Ecto neural progenitor cell (in vitro differentiated cells): Measurements from ENCODE around the gene SPEG.

Experiments
- DNase-seq: peaks from one replicate; pipeline ENCODE4 v3.0.0-alpha.2; 2018; ENCODE audit warnings: low spot score

Gene SPEG

GRCh38 chr2:219425238-219426067 is 9.2 kb upstream of the SPEG start:
- peak; percentile 33 for DNase-seq

GRCh38 chr2:219426068-219426443 is 8.6 kb upstream of the SPEG start:
- DNase-seq = peak; percentile 46

GRCh38 chr2:219426534-219427136 is 8.0 kb upstream of the SPEG start:
- peak; percentile 34 for DNase-seq

- no peak for DNase-seq
These were observed 6.2 kb upstream of the SPEG start for GRCh38 chr2:219428469-219428868.

- no peak for DNase-seq
These were observed 4.6 kb upstream of the SPEG start for GRCh38 chr2:219429958-219430606.

- peak; percentile 60 for DNase-seq
These were observed 3.7 kb upstream of the SPEG start for GRCh38 chr2:219430633-219431615.

GRCh38 chr2:219433666-219434467 is 776 bp upstream of the SPEG start:
- peak; percentile 77 for DNase-seq

GRCh38 chr2:219434468-219434717 is 250 bp upstream of the SPEG start:
- DNase-seq = peak; percentile 71

GRCh38 chr2:219435701-219436100 is 1.1 kb downstream of the SPEG start:
- DNase-seq = peak; percentile 43

- peak; percentile 36 for DNase-seq
These were observed 1.8 kb downstream of the SPEG start for GRCh38 chr2:219436491-219436890.

- DNase-seq = peak; percentile 43
These were observed 2.5 kb downstream of the SPEG start for GRCh38 chr2:219437141-219437540.

- peak; percentile 34 for DNase-seq
These were observed 3.1 kb downstream of the SPEG start for GRCh38 chr2:219437690-219438206.

GRCh38 chr2:219438453-219438852 is 3.8 kb downstream of the SPEG start:
- DNase-seq = peak; percentile 40

GRCh38 chr2:219439506-219439905 is 4.9 kb downstream of the SPEG start:
- DNase-seq = peak; percentile 33

GRCh38 chr2:219440388-219441256 is 6.0 kb downstream of the SPEG start:
- no peak for DNase-seq

- DNase-seq = peak; percentile 75
These were observed 7.0 kb downstream of the SPEG start for GRCh38 chr2:219441451-219442255.

GRCh38 chr2:219442256-219443015 is 7.8 kb downstream of the SPEG start:
- no peak for DNase-seq

- DNase-seq = no peak
These were observed 8.5 kb downstream of the SPEG start for GRCh38 chr2:219443016-219443696.
